Myocyte (in vitro differentiated cells): ENCODE results near the gene P3R3URF. TPM values are rescaled to one million over a fixed set of nuclear protein-coding genes. Genes with fewer than 3 reads are reported as not detected.
A peak's percentile ranks its signal among the peaks of the same experiment; 100 is the strongest.
"Not testable (repeated sequence)": the region's sequence is repeated elsewhere in the genome, so short reads cannot be mapped to it uniquely, and the experiment has no call there.

Source experiments
- DNase-seq: peaks from one replicate; pipeline ENCODE4 v3.0.0-alpha.2; 2012; ENCODE audit warnings: low read depth
- polyA plus RNA-seq: library from polyadenylated mRNA; unstranded; fragments of >200 nt; gene quantifications from one replicate; pipeline ENCODE4 v1.2.1, GENCODE V29; 2012; ENCODE audit warnings: missing spikeins
- total RNA-seq: library from RNA; depleted of rRNA; stranded (reverse); fragments of >200 nt; gene quantifications from 2 replicates; pipeline ENCODE4 v1.2.3, GENCODE V29; 2014

The P3R3URF gene
- not detected in 2 replicates for total RNA-seq
- polyA plus RNA-seq: not detected

DNA sequence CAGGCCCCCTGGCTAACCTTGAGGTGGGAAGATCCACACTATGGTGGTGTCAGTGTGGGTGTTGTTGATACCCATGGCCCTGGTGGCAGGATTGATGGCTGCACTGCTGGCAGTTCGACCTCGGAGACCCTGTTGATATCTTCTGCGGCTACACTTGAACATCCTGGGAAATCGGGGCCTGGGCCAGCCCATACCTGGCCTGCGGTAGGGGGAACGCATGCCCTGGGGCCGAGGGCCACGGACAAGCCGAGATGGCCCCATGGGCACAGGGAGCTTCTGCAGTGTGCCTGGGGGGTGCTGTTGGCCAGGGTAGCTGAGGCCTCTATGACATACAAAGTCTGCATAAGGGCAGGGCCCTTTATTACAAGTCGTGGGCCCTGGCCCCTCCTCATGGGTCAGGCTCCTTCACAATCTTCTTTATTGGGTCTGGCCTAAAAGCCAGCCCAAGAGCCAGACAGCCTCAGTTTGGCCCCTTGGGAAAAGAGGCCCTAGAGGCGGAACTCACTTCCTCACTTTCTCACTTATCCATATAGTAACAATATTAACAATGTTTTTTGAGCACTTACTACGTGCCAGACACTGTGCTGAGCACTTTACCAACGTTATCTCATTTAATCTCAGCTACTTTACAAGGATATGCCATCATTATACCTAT is at the start of gene P3R3URF:
TSS of gene P3R3URF (minus strand) at position 278 of the 655 bp plus-strand sequence. CDS start at position 261, 17 bp downstream.
- no peak for DNase-seq

DNA sequence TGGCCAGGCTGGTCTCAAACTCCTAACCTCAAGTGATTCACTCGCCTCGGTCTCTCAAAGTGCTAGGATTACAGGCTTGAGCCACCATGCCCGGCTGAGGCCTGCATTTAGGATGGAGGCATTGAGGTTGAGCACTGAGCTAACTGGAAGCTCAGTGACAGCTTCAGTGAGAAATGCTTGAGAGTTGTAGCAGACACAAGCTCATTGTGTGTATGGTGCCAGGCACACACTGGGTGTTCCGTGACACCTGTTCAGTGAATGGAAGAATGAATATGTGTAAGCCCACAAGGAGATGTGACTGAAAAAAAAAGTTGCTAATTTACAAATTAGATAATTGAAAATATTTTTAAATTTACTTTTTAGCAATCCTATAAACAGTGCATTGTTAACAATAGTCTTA is 48.7 kb upstream of the P3R3URF start:
- no peak for DNase-seq

DNA sequence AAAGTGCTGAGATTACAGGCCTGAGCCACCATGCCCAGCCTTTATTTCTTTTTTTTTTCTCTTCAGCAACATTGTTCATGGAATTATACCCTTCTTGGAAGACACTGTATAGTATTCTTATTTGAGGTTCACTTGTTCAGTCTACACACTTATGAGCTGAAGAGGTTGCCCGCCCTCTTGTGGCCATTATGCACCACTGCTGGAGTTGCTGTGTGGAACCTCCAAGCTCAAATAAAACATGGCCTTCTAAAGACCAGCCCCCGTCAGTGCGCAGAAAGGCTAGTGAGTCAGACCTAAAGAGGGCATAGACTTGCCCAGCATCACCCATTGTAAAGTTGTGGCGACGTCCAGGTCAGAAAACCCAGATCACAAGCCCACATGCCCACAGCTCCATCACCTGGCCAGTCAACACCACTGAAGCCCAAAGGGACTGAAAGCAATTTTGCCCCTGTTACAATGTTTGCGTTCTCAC is 47.2 kb upstream of the P3R3URF start:
- DNase-seq: peak; percentile 87

DNA sequence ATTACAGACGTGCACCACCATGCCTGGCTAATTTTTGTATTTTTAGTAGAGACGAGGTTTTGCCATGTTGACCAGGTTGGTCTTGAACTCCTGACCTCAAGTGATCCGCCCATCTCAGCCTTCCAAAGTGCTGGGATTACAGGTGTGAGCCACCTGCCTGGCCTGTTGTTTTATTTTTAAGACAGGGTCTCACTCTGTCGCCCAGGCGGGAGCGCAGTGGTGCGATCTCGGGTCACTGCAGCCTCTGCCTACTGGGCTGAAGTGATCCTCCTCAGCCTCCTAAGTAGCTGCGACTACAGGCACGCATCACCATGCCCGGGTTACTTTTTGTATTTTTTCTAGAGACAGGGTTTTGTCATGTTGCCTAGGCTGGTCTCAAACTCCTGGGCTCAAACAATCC is 46.8 kb upstream of the P3R3URF start:
- not testable (repeated sequence) for DNase-seq

DNA sequence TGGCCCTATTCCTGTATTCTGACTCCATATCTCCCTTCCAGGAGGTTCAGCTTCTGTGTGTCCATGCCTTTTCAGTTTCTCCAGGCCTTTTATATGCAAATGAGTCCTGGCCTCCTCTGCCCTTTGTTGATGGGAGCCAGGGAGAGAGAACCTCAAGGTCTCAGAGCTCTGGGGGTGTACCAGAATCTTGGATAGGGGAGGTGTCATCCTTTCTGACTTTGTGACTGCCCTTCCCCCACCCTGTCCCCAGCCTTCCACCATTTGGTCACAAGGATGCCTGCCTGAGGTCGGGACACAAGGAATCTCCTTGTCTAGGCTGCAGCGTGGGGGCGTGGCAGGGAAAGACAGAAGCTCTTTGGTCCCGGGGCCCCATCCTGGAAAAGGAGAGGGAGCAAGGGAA is 45.5 kb upstream of the P3R3URF start:
- no peak for DNase-seq

DNA sequence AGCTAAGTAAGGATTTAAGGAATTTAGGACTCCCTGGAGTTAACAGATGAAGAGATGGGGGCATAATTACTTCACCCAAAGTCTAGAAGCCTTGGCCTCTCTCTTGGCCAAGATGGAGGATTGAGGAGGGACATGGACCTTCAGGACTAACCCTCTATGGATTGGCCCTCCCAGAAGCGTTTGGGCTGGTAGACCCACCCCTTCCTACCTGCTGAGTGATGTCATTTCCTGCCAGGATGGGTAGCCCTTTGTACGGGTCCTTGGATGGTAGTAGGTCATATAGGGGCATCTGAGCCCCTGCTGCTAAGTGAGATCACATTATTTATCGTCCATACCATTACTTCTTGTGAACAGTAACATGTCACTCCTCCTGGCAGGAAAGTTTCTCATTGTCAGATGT is 44.5 kb upstream of the P3R3URF start:
- no peak for DNase-seq

DNA sequence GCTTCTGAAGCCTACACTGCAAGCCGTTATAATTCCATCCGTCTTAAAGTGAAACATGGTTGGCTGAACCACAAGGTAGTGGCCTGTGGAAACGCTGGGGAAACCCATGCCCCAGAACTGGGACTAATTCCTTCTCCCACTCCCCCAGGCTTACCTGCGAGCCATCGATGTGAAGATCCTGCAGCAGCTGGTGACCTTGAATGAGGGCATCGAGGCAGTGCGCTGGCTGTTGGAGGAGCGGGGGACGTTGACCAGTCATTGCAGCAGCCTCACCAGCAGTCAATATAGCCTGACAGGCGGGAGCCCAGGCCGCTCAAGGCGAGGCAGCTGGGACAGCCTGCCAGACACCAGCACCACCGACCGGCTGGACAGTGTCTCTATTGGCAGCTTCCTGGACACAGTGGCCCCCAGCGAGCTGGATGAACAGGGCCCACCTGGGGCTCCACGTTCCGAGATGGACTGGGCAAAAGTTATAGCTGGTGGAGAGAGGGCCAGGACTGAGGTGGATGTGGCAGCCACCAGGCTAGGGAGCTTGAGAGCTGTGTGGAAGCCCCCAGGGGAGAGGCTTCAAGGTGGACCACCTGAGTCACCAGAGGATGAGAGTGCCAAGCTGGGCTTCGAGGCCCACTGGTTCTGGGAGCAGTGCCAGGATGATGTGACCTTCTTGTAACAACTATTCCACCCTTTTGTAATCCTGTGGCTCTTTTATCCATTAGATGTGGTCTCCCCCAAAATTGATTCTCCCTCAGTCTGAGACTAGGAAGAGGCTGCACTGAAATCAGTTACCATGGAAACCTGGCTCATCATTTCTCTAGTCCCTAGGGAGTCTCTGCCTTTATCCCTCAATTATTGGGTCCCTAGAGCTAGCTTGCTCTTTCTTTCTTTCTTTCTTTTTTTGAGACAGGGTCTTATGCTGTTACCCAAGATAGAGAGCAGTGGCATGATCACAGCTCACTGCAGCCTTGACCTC is 43.5 kb upstream of the P3R3URF start:
- DNase-seq: no peak

- no peak for DNase-seq
Observed at GRCh38 chr1:46218443-46218842, 42.2 kb upstream of the P3R3URF start.

GRCh38 chr1:46215504-46215903 is 39.2 kb upstream of the P3R3URF start:
- DNase-seq: no peak

DNA sequence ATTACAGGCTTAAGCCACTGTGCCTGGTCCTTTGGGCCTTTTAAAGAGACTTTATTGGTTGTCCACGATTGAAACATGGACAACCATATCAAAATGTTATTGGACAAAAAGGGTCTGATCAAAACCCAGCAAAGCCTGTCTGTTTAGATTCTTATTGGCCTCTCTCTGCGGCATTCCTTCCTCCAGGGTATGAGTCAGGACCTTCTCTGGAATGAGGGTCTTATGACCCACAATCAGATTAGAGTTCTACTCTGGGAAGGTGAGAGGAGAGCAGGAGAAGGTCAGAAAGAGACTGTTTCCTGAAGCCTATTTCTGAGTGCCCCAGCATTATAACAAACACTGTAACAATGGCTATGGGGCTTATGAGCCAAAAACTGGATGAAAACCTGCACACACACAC is 34.8 kb upstream of the P3R3URF start:
- DNase-seq: no peak

DNA sequence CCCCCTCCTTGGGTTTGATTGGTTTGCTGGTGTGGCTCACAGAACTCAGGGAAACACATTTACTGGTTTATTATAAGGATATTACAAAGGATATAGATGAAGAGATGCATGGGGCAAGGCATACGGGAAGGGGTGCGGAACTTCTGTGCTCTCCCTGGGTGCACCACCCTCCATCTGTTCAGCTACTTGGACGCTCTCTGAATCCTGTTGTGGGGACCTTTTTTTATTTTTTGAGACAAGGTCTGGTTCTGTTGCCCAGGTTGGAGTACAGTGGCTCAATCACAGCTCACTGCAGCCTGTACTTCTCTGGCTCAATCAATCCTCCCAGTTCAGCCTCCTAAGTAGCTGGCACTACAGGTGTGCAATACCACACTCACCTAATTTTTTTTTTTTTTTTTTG is 34.3 kb upstream of the P3R3URF start:
- no peak for DNase-seq

DNA sequence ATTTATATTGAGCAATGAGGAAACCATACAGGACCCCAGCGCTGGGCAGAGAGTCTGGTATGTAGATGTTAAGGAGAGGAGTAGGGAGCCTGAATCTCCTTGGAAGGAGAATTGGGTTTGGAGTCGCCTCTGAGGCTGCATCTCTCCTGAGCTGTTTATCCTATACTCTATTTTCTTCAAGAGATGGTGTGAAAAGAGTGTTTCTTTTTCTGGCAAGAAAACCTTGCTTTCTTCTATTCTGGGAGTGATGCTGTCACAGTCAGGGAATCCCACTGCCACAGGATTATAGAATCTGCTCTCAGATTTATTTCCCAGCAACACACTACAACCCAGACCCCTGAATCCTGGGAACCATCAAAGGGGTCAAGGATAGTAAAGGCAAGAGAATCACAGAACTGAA is 30.1 kb upstream of the P3R3URF start:
- DNase-seq: no peak

DNA sequence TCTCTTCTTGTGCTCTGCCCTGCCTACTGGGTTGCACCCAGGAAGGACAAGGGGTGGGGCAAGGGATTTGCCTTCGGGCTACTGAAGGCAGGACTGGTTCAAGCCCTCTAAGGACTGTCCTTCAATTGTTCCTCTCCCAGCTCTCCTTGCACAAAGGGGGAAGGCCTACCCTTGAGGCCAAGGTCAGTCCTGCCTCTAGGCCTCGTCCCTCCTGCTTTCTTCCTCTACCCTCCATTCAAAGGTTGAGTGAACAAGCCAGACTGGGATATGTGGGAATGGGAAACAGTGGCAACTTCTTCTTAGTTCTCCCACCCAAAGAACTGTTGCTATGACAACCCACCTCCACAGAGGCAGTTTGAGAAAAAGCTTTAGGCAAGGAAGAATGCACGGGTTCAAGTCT is 29.5 kb upstream of the P3R3URF start:
- DNase-seq: no peak

DNA sequence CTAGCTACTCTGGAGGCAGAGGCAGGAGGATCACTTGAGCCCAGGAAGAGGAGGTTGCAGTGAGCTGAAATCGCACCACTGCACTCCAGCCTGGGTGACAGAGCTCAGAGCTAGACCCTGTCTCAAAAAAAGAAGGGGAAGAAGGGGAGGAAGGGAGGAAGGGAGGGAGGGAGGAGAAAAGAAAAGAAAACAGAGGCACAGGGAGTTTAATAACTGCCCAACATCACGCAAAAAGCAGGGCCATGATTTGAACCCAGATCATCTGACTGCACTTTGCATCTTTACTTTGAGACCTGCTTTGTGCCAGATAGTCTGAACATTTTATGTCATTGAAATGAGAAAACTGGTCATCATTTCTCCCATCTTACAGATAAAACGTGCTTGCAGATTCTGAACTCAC is 28.9 kb upstream of the P3R3URF start:
- DNase-seq: no peak

DNA sequence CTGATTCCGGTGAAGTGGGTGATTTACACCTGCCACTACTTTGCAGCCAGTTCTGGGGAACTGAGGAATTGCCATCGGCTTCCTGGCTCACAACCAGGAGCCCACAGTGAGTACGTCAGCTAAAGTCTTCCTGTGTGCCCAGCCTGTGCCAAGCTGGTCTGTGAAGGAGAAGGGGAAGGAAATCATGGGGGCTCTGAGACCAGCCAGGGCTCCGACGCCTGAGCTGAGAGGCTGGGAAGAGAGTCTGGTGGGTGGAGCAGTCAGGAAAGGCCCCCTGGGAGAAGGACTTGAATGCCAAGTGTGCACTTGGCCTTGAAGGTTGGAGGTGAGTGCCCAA is 28.1 kb upstream of the P3R3URF start:
- DNase-seq: no peak

GRCh38 chr1:46203738-46204405 is 27.6 kb upstream of the P3R3URF start:
- no peak for DNase-seq

DNA sequence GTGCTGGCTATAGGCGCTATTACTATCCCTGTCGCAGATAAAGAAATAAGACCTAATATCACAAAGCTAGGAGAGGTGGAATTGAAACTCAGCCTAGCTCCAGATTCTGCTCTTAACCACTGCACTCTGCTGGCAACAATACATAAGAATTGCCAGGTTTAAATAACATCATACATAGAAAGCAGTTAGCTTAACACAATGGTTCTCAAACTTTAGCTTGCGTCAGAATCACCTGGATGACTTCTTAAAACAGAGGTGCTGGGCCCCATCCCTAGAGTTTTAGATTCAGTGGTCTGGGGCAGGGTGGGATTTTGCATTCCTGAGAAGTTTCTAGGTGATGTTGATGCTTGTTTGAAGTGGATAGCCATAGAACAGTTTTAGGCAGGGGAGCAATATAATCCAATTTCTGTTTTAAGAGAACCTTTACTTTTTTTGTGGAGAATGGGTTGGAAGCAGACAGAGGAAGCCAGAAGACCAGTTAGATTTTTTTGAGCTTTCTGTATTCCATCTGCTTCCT is 23.0 kb upstream of the P3R3URF start:
- DNase-seq: no peak

DNA sequence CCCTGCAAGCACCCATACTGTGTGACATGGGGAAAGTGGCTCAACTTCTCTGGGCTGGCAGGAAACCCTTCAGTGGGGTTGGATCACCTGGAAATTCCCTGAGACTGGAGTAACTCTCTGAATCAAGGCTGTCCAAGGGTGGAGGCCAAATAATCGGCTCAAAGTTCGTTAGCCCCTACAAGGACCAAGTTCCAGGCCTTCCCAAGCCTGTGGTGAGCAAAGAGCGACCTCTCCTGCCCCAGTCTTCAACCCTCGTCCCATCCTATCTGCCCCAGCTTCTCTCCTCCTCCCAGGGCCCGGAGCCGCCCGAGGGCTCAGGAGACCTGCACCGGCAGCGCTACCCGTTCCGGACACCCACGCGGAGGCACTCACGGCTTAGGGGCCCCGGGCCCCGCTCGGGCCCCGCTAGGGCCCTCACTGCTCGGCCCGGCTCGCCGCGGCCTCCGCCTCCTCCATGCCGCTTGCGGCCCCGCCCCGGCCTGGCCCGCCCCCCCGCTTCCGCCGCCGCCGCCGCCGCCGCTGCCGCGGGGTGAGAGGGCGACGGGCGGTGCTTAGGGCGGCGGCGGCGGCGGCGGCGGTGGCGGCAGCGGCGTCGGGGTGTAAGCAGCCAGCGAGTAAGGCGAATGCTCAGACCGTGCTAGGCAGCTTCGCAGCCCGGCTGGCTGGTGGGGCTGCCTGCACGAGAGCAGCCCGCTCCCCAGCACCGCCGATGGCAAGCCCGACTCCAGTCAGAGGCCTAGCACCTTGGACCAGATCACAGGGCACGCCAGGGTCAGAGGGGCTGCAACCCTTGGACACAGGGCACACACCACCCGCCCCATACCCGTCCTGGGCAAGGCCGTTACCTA is 21.9 kb upstream of the P3R3URF start, which contains the start of gene POMGNT1:
TSS of gene POMGNT1 (minus strand) at position 471 of the 848 bp plus-strand sequence. CDS start 613 bp downstream, outside the sequence.
- DNase-seq: peak; percentile 71

GRCh38 chr1:46197560-46197963 is 21.3 kb upstream of the P3R3URF start:
- DNase-seq: no peak

DNA sequence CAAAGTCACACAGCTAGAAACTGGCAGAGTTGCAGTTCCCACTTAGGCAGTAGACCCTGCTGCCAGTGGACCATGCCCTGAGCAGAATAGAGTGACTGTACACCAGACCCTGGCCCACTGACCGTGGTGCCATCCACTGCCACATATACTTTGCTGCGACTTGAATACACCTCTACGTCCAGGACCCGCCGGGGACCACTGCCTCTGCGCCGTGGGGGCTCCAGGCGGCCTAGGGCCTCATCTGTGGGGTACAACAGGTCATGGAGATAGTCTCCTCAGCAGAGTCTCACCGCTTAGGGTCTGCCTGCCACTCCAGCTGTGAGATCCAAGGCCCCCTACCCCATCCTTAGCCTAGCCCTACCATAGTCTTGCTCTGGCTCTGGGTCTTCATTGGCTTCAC is 20.3 kb upstream of the P3R3URF start:
- no peak for DNase-seq
